Lower leg skin (tissue), 3 donors: Measurements from ENCODE around the gene MGMT.

Experiments
- POLR2A ChIP-seq, 2 donors: fragments of 450-650 bp; IDR thresholded peaks; one replicate each; pipeline ENCODE4 v1.6.1; 2016 to 2017; ENCODE audit warnings: antibody characterized with exemption in 2 of 2, mild to moderate bottlenecking in 1 of 2, moderate library complexity in 1 of 2
- TF ChIP-seq, protein P1 (sequence below), 3 donors: fragments of 450-650 bp; IDR thresholded peaks; one replicate each; pipeline ENCODE4 v1.5.1; 2016; ENCODE audit warnings: antibody characterized with exemption in 3 of 3, mild to moderate bottlenecking in 3 of 3, moderate library complexity in 2 of 3

DNA sequence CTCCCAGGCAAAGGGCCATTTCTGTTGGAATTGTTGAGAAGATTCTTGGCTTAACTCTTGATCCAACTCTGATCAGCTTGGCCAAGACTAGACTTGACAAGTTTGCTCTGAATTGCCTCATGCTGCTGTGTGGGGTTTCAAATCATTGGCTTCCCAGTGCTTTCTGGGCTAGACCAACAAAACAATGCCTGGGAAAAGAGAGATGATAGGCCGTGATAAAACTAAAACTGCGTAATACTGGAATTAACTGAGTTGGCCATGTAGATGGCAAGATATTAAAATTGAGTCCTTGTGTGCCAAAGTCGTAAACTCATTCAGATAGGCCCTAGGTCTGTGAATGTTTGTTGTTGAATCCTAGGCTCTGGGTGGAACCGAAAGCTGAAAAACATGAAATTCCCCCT lies 222.6 kb downstream of the MGMT start:
- TF ChIP-seq, protein P1, sequence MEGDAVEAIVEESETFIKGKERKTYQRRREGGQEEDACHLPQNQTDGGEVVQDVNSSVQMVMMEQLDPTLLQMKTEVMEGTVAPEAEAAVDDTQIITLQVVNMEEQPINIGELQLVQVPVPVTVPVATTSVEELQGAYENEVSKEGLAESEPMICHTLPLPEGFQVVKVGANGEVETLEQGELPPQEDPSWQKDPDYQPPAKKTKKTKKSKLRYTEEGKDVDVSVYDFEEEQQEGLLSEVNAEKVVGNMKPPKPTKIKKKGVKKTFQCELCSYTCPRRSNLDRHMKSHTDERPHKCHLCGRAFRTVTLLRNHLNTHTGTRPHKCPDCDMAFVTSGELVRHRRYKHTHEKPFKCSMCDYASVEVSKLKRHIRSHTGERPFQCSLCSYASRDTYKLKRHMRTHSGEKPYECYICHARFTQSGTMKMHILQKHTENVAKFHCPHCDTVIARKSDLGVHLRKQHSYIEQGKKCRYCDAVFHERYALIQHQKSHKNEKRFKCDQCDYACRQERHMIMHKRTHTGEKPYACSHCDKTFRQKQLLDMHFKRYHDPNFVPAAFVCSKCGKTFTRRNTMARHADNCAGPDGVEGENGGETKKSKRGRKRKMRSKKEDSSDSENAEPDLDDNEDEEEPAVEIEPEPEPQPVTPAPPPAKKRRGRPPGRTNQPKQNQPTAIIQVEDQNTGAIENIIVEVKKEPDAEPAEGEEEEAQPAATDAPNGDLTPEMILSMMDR (IDR thresholded peaks at IDR 0.05), result no peak
- TF ChIP-seq POLR2A (IDR thresholded peaks at IDR 0.05), result no peak
